Right lung (tissue), 5 donors: ENCODE data around the gene NPAS3. TPM values are rescaled to one million over a fixed set of nuclear protein-coding genes. Genes with fewer than 3 reads are reported as not detected.

Experiments
- DNase-seq, 2 donors: peaks; one replicate each; pipeline ENCODE4 v3.0.0-alpha.2; 2013
- polyA plus RNA-seq, 5 donors: library from polyadenylated mRNA; unstranded; fragments of 120-200 nt; gene quantifications; one replicate each; pipeline versions ENCODE4 v1.2.1 to v1.2.3, GENCODE V29; 2013; ENCODE audit warnings: inconsistent platforms in 1 of 5, low replicate concordance in 1 of 5; ENCODE audit not compliant: insufficient read length in 5 of 5, insufficient read depth in 1 of 5

The NPAS3 gene
- polyA plus RNA-seq, 5 donors = 0.56 to 0.77 (median 0.69) TPM

DNA sequence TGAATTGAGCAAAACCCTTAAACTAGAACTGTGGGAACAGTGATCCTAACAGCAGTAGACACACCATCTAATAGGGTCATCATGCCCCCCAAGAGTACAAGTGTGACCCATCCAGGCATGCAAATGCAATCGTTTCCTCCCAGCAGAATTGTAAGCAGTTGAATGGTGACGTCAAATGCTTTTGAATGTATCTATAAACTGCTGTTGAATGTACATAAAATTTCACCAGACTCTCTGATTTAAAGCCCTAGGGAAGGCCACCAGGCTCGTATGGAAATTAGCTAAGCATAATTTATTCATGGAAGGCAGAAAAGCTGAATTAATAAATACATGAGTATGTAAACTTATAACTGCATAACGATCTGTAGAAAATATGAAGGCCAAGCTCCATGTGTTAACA, 529.3 kb downstream of the NPAS3 start:
- no peak for DNase-seq

DNA sequence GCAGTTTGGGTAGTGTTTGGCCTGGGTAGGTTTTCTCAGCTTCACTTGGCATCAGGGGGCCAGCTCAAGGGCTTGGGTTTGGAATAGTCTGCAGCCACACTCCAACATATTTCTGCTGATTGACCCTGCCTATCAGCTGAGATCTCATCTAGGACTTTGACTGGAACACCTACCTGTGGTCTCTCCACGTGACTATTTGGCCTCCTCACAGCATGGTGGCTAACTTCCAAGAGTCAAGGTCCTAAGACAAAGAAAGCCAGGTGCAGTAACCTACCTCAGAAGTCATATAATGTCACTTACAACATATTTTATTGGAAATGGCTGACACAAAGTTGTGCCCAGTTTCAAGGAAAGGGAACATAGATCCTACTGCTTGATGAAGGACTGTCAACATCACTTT, 531.2 kb downstream of the NPAS3 start:
- DNase-seq = no peak

DNA sequence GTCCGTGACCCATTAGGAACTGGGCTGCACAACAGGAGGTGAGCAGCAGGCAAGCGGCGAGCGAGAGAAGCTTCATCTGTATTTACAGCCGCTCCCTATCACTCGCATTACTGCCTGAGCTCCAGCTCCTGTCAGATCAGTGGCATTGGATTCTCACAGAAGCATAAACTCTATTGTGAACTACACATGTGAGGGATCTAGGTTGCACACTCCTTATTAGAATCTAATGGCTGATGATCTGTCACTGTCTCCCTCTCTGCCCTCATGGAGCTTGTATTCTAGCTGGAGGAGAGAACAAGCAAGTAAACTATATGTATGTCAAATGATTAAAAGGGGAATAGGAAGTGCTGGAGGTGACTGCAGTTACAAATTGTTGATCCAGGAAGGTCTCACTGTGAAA, 533.1 kb downstream of the NPAS3 start:
- no peak for DNase-seq

DNA sequence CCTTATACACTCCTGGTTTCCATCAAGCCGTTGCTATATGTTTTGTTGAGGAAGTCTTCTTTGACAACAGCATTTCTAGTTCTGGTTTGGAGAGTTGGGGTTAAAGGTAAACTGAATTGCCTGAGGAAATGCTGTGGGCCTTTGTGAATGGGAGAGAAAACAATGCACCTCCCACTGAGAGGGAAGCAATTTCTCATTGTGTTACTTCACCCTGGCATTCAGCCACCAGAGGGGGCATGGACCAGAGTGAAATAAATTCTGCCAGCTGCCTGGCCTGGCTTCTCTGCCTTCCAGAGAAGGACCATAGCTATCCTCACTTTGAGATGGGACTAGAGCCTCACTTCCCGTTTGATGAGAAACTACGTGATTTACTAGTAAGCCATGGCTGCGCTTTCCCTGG, 536.9 kb downstream of the NPAS3 start:
- DNase-seq = no peak

DNA sequence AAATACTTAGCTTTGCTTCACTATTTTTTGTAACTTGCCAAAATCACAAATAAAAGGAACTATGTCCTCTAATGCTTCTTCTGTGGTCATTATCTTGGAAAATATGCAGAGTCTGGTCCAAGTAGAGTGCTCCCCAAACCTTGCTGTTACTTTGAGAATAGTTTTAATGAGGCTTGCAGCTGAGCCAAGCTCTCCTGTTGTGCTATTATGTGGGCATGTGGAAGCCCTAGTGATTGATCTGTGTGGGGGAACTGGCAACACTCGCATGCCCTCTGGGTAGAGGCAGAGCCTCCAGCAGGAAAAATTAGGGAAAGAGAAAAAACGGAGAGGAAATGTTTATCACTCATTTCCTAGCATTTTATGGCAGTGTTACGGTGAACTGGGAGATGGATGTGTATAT, 539.1 kb downstream of the NPAS3 start:
- no peak for DNase-seq

DNA sequence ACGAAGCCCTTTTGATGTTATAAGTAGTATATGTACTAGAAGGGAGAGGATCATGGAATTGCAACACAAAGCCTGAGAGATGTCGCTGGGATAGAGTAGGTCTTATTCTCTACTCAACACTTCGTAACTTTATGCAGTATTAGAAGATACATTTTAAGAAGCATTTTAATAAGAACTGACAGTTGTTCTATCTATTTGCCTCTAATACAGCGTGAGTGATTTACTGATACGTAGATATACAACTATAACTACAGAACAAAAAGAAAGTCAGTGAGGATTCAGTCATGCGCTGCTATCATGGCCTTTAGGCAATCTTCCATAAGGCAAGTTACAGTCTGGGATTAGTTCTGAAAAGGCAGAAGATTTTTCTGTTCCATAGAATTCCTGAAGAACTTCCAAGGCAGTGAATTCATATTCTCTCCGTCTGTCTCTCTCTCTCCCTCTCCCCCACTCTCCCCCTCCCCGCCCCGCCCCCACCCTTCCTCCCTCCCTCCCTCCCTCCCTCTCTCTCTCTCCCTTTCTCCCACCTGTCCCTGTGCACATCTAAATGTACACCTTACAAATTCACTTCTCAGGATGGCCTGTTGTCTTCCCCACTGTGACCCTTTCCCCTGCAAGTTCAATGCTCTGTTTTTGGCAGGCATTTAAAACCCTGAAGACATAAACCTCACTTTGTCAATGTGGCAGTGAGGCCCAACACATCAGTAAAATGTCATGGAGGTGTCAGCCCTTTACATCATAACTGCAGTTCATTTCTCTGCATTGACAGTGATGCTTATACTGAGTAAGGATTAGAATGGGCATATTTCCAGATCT, 541.6 kb downstream of the NPAS3 start:
- DNase-seq = no peak

DNA sequence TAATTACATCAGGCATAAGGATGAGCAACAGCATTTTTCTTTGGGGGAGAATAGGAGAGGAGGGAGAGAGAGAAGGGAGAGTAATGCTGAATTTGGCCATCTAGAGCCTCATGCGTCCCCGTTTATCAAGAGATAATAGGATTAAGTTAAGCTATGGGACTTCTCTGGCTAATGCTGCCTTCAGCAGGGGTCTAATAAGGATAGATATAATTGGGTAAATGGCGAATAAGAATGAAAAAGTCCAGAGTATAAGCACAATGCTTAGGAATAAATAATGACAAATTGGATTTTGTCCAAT, 542.2 kb downstream of the NPAS3 start:
- no peak for DNase-seq

DNA sequence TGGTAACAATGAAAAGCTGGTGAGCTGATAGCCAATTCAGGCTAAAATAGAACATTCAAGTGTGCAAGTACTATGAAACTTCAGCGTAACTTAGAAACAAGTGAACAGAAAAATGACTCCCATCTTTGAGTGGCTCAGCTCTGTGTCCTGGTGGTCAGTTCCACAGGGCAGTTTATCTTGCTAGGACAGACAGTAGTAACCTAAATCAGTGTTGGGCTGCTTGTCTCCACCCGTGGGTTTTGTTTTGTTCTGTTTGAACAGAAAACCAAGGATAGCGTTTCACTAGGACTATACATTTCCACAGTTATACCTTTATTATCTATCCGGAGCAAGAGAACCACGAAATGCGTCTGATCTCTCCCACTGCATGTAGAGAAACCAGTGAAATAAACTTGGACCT, 544.4 kb downstream of the NPAS3 start:
- no peak for DNase-seq

DNA sequence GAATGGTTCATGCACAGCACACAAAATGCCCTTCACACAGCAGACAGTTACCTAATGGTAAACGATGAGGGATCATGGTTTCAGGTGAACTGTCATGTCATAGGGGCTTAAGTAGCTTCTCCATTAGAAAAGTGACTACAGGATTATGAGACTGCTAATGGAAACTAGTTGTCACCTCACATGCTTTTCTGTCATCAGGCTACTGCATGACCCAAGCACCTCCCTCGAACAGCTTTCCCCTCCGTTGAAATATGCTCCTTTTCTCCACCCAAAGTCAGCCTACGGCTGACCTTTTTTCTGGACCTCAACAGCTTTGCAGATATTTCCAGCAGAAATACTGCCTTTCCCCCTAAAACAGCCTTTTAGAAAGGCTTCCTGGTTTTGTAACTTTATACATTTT, 544.9 kb downstream of the NPAS3 start:
- no peak for DNase-seq

DNA sequence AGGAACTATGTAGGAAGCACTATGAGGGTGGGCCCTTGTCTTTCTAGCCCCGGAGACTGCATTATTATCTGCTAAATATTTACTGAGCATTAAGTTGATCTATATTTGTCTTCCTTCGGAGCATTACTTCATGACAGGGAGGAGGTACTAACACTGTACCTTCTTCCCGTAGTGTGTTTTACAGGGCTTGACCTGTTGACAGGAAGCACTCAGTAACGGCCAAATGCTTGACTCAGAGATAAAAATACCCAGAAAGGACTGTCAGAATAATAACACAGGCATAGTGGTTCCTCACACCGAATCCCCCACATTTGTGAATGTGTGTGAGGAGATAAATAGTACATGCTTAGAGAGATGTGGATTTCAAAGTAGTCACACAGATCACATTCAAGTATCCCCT, 545.6 kb downstream of the NPAS3 start:
- no peak for DNase-seq

DNA sequence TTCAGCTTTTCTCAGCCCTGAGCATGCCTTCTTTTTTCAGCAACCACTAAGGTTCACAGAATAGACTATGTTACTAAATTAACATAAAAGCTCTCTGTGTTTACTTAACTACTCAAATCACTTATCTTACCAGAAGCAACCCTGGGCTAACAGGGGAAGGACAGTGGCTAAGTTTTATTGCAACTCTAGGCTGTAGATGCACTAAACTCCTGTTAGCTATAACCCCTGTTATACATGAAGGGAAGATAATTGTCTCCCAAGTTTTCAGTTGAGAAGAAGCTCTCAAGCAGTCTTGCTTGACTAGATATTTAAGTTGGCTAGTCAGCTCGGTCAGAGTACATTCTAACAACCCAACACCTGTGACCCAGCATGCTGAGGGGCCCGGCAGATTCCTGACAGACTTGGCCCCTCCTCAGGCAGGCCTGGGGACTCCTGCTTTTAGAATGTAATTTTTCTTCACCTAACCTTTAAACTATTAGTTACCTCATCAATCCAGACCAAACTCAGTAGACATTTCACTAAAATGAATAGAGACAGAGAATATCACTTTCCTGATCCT, 547.7 kb downstream of the NPAS3 start:
- no peak for DNase-seq

DNA sequence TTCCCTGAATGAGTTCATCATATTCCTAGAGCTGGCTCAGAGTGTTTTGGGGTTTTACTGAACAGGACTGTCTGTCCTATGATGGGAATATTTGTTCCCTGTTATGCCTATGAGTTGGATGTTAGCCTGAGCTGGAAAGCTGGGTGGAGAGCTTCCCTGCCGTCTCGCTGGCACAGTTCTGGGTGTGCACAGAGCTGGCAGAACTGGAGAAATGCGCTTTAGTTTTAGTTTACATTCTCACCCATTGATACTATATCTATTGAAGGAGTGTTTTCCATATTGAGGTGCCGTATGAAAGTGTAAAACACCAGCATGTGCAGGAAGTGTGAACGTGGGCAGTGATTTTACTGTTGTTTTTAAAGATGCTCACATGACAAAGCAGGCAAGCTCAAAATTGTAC, 549.9 kb downstream of the NPAS3 start:
- no peak for DNase-seq

DNA sequence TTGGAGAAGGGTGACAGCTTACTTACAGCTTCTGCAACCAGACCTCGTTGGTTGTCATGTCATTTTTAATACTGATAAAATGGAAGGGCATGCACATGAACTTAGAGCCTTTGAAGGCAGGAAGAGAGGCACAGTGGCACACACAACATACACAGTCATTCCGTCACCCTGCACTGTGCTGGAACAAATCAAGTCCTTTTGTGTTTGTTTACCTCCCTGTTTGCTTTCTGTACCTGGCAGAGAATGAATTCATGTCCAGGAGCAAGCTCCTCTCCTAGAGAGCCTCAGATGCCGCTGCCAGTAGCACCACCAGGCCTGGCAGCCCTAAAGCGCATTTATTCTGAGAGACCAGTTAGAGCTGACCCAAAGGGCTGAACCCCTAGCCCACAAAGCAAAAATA, 551.9 kb downstream of the NPAS3 start:
- no peak for DNase-seq

DNA sequence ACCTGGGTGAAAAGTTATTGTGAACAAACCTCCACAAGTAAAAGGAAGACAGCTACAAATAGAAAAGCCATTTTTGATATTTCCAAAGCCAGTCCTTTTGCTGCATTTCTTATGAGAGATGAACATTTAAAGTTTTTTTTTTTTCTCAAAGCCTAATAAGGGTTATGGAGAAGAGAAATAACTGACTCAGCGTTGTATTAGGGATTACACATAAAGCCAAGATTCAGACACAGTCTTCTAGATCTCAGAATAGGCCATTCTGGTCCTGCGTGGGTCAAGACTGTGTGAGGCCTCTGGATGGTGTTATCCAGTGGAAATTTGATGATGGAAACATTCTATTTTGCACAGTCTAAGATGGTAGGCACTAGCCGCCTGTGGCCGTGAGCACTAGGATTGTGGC, 552.4 kb downstream of the NPAS3 start:
- DNase-seq = no peak

DNA sequence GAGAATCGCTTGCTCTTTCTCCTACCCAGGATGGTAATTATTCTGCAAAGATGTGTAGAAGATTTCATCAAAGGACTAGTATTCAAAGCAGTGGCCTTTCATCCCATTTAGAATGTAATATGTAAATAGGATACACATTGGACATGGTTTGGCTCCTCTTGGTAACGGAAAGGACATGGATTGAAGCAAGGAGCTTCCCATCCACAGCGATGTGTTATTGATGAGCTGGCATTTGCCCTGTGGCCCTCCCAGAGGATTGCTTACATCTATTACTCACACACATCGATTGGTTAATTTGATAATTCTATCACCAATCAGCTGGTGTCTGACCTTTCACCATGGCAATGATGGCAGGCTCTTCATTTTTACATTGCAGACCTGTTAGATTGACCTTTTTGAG, 553.8 kb downstream of the NPAS3 start:
- no peak for DNase-seq

DNA sequence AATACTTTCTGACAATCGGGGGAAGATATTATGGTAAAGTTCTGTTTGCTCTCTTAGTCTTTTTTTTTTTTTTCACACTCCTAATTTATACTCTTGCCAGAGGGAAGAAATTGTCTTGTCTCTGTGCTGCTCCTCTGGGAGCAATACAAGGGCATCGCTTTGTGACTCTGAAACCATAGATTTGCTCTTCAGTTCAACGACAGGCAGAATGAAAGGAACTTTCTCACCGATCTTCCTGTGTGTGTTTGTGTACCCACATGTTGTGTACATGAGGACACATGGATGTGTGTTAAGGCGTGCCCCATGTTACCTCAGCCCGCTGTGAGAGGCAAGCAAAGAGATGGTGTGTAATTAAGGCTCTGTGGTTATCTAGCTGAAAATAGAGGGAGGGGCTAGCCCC, 554.6 kb downstream of the NPAS3 start:
- DNase-seq = no peak

DNA sequence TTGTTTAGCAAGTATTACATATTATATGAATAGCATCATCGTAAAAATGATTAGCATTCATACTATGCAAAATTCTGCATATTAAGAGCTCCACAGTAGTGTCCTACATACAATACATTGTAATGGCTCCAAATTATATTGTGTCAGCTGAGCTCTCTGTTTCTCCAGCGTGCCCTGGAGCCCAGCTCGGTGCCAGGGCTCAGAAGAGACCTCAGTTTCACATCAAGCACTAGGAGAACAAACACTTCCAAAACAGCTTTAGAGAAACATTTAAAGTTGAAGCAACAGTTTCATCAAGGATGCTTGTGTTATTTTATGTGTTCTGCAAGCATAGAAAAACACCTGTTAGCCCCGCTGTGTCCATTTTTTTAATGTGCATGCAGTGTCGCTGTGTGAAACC, 555.3 kb downstream of the NPAS3 start:
- DNase-seq = no peak

DNA sequence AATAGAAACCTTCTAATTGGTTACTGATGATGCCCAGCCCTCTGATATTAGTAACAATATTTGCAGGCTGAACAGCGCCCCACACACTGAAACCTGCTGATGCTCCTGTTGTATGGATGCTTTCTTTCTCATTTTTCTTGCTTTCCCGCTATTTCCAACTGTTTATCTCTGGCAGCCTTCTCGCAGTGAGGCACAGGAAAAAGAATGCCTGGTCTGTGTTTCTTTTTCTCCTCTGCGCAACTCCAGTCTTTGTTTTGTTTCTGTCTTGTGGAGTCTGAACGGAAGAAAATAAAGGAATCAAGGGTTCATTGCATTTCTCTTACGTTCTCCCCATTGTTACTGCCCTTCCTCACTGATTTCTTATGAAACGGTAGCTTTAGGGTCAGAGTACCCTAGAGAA, 561.0 kb downstream of the NPAS3 start:
- DNase-seq = no peak

DNA sequence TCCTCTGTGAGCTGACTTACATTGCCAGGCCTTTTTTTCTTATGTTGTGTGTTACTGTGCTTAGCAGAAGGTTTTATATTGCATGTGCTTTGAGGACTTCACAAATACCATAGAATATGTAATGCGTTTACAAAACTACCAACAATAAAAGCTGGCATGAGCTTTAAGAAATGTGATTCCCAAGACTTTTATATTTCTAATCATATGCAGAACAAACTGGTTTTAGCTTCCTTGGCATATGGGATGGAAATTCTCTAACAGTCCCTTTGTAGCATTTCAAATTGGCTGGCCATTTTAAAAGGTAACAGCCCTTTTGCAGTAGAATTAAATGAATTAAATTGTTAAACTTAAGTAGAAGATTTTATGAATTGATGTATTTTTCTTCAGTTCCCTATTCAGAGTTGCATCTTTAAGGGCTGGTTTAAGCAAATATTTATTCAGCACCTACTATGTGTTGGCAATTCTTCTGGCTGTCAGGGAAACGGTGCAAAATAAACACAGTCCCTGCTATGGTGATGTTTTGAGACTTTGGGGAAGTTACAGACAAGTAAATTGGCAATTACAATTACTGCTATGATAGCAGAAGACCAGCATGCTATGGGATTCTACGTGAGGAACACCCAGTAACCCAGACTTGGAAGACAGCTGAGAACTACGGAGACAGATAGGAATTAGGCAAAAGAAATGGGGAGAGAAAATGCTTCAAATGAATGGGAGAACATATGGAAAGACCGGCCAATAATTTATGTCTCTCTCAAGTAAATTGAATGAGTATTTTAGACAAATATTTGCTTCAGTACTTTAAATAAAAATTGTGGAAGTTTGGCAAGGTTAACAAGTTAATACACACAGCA, 565.8 kb downstream of the NPAS3 start:
- DNase-seq = no peak

DNA sequence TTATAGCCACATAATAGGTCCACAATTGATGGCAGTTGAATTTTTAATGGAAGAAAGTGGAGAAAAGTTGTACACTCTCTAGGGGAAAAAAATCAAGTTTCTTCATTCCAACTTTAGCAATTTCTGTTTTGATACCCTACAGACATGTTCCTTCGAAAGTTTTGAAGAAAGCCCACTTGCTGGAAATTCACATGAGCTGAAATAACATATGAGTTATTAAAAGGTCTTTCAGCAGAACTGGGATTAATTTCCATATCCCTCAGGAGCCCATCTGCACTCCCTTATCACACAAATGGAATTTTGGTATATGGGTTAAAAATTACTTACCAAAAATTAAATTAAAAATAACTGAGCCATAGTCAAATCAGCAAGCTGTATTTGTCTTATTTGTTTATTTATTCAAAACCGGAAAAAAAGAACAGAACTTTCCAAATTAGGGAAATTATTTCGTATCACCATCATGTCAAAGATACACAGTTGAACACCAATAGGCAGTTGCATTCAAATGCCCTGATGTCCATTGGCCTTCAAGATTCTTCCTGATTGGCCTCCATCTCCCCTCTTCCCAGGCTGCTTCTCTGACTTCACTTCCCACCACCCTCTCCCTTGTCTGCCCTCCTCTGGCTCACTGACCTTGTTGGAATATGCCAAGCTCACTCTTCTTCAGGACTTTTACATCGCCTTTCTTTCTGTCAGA, 566.7 kb downstream of the NPAS3 start:
- DNase-seq = no peak

DNA sequence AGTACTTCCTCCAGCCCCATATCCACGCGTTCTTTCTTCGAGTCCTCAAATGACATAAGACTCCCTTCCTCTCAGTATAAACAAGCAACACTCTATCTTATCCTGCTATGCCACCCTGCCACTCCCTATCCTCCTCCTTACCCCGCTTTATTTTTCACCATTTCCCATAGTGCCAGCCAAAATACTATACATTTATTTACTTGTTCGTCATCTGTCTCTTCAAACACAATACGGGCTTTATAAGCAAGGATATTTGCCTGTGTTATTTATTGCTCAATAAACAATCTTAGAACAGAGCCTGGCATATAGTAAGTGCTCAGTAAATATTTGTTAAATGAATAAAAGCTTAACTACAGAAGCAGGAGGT, 567.3 kb downstream of the NPAS3 start:
- DNase-seq = no peak
